ENCODE data around the gene SPON1.

The SPON1 gene

DNA sequence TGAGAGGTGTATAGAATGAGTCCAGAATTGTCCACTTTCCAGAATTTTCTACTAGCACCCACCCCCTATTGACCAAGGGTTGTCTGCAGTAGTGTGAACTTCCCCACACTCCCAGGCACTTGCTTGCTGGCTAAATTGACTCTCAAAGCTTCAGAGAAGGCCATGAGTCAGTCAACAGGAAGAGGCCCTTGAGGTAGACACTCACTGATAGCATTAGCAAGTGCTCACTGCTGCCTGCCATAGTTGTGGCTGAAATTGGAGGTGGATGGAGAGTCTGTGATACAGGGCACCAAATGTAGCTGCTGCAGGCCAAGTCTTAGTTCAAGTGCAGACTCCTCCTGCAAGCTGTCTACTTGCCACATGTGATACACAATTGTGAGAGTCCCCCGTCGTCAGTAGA is 156.8 kb downstream of the SPON1 start:
- Histone ChIP-seq H2AFZ (ENCODE audit: low read depth, low read length) (no peak overlapping the region), H3K4me3 (ENCODE audit: low read depth in 1 of 2, low read length in 2 of 2) (no peak overlapping the region), H4K20me1 (ENCODE audit: insufficient read depth, low read length) (no peaks in the 10 kb centered on the region), H3K4me2 (ENCODE audit: insufficient read depth, low read length) (no peak overlapping the region), H3K27ac (ENCODE audit: low read length) (no peak overlapping the region), H3K9me3 (ENCODE audit: insufficient read depth, low read length, severe bottlenecking) (no peaks in the 10 kb centered on the region), H3K27me3 (ENCODE audit: insufficient read depth, low read length, poor library complexity) (no peaks in the 10 kb centered on the region), H3K36me3 (ENCODE audit: insufficient read depth, low read length) (no peaks in the 10 kb centered on the region), H3K9ac (ENCODE audit: low read depth, low read length) (no peak overlapping the region), H3K79me2 (ENCODE audit: insufficient read depth, low read length) (no peaks in the 10 kb centered on the region), H3K4me1 (ENCODE audit: insufficient read depth, low read length) (no peaks in the 10 kb centered on the region)
- DNase-seq: no peak
- no peak for TF ChIP-seq EZH2 (IDR thresholded peaks at IDR 0.05; ENCODE audit: borderline replicate concordance, low read depth, low read length, severe bottlenecking)
- TF ChIP-seq, protein P1, sequence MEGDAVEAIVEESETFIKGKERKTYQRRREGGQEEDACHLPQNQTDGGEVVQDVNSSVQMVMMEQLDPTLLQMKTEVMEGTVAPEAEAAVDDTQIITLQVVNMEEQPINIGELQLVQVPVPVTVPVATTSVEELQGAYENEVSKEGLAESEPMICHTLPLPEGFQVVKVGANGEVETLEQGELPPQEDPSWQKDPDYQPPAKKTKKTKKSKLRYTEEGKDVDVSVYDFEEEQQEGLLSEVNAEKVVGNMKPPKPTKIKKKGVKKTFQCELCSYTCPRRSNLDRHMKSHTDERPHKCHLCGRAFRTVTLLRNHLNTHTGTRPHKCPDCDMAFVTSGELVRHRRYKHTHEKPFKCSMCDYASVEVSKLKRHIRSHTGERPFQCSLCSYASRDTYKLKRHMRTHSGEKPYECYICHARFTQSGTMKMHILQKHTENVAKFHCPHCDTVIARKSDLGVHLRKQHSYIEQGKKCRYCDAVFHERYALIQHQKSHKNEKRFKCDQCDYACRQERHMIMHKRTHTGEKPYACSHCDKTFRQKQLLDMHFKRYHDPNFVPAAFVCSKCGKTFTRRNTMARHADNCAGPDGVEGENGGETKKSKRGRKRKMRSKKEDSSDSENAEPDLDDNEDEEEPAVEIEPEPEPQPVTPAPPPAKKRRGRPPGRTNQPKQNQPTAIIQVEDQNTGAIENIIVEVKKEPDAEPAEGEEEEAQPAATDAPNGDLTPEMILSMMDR (IDR thresholded peaks at IDR 0.05; ENCODE audit: borderline replicate concordance, extremely low read depth, low read length, poor library complexity, severe bottlenecking): no peak
- ATAC-seq (ENCODE audit: insufficient read depth, low read depth): no peak

DNA sequence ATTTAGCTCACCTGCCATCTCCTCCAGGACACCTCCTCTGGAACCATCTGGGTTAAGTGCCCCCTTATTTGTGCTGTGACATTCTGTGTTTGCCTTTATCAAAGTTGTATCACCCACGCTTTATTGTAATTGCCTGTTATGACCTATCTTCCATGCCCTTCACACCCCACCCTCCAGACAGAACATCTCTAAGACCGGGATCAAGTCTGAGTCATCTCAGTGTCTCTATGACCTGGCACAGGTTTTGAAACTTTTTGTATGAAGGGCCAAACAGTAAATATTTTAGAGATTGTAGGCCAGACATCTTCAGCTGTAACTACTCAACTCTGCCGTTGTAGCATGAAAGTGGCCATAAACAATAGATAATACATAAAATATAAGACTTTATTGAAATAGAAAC is 161.8 kb downstream of the SPON1 start:
- H3K27me3 ChIP-seq (ENCODE audit: insufficient read depth, low read length, poor library complexity): peaks cover 2% of the 10 kb centered on the region
- ATAC-seq (ENCODE audit: insufficient read depth, low read depth) (no peak), DNase-seq (no peak)
- H4K20me1 ChIP-seq (ENCODE audit: insufficient read depth, low read length): no peaks in the 10 kb centered on the region
- no peak overlapping the region for H3K27ac ChIP-seq (ENCODE audit: low read length)
- H2AFZ ChIP-seq (ENCODE audit: low read depth, low read length): no peak overlapping the region
- H3K4me2 ChIP-seq (ENCODE audit: insufficient read depth, low read length): no peak overlapping the region
- no peaks in the 10 kb centered on the region for H3K4me1 ChIP-seq (ENCODE audit: insufficient read depth, low read length)
- H3K9me3 ChIP-seq (ENCODE audit: insufficient read depth, low read length, severe bottlenecking): peaks cover 2% of the 10 kb centered on the region
- H3K9ac ChIP-seq (ENCODE audit: low read depth, low read length): no peak overlapping the region
- no peaks in the 10 kb centered on the region for H3K79me2 ChIP-seq (ENCODE audit: insufficient read depth, low read length)
- H3K4me3 ChIP-seq (ENCODE audit: low read depth in 1 of 2, low read length in 2 of 2): no peak overlapping the region
- H3K36me3 ChIP-seq (ENCODE audit: insufficient read depth, low read length): no peaks in the 10 kb centered on the region
- TF ChIP-seq EZH2 (IDR thresholded peaks at IDR 0.05; ENCODE audit: borderline replicate concordance, low read depth, low read length, severe bottlenecking): no peak
- TF ChIP-seq, protein P1 (IDR thresholded peaks at IDR 0.05; ENCODE audit: borderline replicate concordance, extremely low read depth, low read length, poor library complexity, severe bottlenecking): no peak

DNA sequence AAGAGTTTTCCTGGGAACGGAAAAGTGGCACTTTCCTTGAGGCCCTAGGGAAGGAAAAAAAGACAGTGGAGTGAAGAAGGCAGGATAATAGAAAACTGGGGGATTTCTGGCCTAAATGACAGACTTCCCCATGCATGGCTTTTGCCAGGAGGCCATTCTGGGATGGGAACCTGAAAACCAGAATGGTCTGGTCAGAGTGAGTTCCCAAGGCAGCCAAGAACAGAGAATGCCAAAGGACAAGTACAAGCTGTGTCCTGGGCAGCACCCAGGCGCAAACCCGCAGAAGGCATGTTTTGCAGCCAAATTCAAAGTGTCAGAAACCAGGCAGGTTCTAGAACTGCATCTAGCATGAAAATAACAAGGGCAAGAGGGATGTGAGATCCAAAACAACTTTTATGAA is 162.4 kb downstream of the SPON1 start:
- Histone ChIP-seq H3K4me1 (ENCODE audit: insufficient read depth, low read length) (no peaks in the 10 kb centered on the region), H3K9me3 (ENCODE audit: insufficient read depth, low read length, severe bottlenecking) (peaks cover 2% of the 10 kb centered on the region), H3K9ac (ENCODE audit: low read depth, low read length) (no peak overlapping the region), H3K4me3 (ENCODE audit: low read depth in 1 of 2, low read length in 2 of 2) (no peak overlapping the region), H4K20me1 (ENCODE audit: insufficient read depth, low read length) (no peaks in the 10 kb centered on the region), H3K36me3 (ENCODE audit: insufficient read depth, low read length) (no peaks in the 10 kb centered on the region), H2AFZ (ENCODE audit: low read depth, low read length) (no peak overlapping the region), H3K27me3 (ENCODE audit: insufficient read depth, low read length, poor library complexity) (peaks cover 2% of the 10 kb centered on the region), H3K4me2 (ENCODE audit: insufficient read depth, low read length) (no peak overlapping the region), H3K27ac (ENCODE audit: low read length) (no peak overlapping the region), H3K79me2 (ENCODE audit: insufficient read depth, low read length) (no peaks in the 10 kb centered on the region)
- TF ChIP-seq, protein P1 (IDR thresholded peaks at IDR 0.05; ENCODE audit: borderline replicate concordance, extremely low read depth, low read length, poor library complexity, severe bottlenecking): no peak
- no peak for TF ChIP-seq EZH2 (IDR thresholded peaks at IDR 0.05; ENCODE audit: borderline replicate concordance, low read depth, low read length, severe bottlenecking)
- no peak for ATAC-seq (ENCODE audit: insufficient read depth, low read depth)
- no peak for DNase-seq

DNA sequence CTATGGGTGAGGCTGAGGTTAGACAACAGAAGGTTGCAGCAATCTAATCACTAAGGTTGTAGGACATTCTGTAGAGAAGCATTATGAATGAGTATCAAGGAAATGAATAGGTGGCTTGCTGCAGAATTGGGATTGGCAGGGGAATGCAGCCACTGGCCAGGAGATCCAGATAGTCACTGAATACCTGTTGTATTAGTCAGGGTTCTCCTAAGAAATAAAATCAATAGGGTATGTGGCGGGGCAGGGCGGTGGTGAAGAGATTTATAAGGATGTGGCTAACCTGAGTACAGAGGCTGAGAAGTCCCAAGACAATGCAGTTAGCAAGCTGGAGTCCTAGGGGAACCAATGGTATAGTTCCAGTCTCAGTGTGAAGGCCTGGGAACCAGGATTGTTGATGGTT is 163.0 kb downstream of the SPON1 start:
- Histone ChIP-seq H3K4me3 (ENCODE audit: low read depth in 1 of 2, low read length in 2 of 2) (no peak overlapping the region), H3K4me2 (ENCODE audit: insufficient read depth, low read length) (no peak overlapping the region), H3K9me3 (ENCODE audit: insufficient read depth, low read length, severe bottlenecking) (peaks cover 2% of the 10 kb centered on the region), H3K9ac (ENCODE audit: low read depth, low read length) (no peak overlapping the region), H2AFZ (ENCODE audit: low read depth, low read length) (no peak overlapping the region), H3K36me3 (ENCODE audit: insufficient read depth, low read length) (no peaks in the 10 kb centered on the region), H3K27me3 (ENCODE audit: insufficient read depth, low read length, poor library complexity) (peaks cover 2% of the 10 kb centered on the region), H3K27ac (ENCODE audit: low read length) (no peak overlapping the region), H3K79me2 (ENCODE audit: insufficient read depth, low read length) (no peaks in the 10 kb centered on the region), H3K4me1 (ENCODE audit: insufficient read depth, low read length) (no peaks in the 10 kb centered on the region), H4K20me1 (ENCODE audit: insufficient read depth, low read length) (no peaks in the 10 kb centered on the region)
- DNase-seq: no peak
- ATAC-seq (ENCODE audit: insufficient read depth, low read depth): no peak
- TF ChIP-seq, protein P1 (IDR thresholded peaks at IDR 0.05; ENCODE audit: borderline replicate concordance, extremely low read depth, low read length, poor library complexity, severe bottlenecking): no peak
- no peak for TF ChIP-seq EZH2 (IDR thresholded peaks at IDR 0.05; ENCODE audit: borderline replicate concordance, low read depth, low read length, severe bottlenecking)
